ENCODE measurements around the gene PLRG1.

DNA sequence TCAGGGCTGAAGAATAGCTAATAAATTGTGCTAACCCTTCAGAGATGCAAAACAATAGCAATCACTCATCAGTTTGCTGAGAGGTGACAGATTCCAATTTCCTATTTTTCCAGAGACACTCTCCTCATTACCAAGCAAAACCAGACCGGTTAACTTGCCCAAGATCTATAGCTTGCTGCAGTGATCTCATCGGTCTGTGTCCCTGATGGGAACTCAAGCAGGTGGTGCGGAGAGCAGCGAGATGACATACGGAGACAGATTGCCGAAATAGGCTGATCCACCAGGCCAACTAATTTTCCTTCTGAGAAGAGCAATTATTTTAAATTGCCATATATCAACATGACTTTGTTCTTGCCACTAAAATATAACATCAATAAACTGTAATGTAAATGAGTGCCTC, 48.1 kb downstream of the PLRG1 start:
- TF ChIP-seq, protein P1, sequence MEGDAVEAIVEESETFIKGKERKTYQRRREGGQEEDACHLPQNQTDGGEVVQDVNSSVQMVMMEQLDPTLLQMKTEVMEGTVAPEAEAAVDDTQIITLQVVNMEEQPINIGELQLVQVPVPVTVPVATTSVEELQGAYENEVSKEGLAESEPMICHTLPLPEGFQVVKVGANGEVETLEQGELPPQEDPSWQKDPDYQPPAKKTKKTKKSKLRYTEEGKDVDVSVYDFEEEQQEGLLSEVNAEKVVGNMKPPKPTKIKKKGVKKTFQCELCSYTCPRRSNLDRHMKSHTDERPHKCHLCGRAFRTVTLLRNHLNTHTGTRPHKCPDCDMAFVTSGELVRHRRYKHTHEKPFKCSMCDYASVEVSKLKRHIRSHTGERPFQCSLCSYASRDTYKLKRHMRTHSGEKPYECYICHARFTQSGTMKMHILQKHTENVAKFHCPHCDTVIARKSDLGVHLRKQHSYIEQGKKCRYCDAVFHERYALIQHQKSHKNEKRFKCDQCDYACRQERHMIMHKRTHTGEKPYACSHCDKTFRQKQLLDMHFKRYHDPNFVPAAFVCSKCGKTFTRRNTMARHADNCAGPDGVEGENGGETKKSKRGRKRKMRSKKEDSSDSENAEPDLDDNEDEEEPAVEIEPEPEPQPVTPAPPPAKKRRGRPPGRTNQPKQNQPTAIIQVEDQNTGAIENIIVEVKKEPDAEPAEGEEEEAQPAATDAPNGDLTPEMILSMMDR (IDR thresholded peaks at IDR 0.05; ENCODE audit: low read depth, low read length, poor library complexity, severe bottlenecking): no peak
- TF ChIP-seq EZH2phosphoT487 (IDR thresholded peaks at IDR 0.05; ENCODE audit: borderline replicate concordance, low read length): no peak
